DOHH2 (cell line): Measurements from ENCODE around the gene MGLL.

Experiments
- EZH2phosphoT487 ChIP-seq: fragments of 200-600 bp; sonication (generic); IDR thresholded peaks from 2 replicates; pipeline ENCODE4 v1.6.1; 2017; ENCODE audit warnings: borderline replicate concordance, mild to moderate bottlenecking, antibody characterized with exemption, low read length, moderate library complexity, mixed read lengths
- TF ChIP-seq, protein P1 (sequence below): fragments of 200-600 bp; sonication (generic); IDR thresholded peaks from one replicate; pipeline ENCODE4 v1.5.1; 2014; ENCODE audit warnings: antibody characterized with exemption, mild to moderate bottlenecking, low read depth, low read length; ENCODE audit not compliant: poor library complexity, severe bottlenecking

DNA sequence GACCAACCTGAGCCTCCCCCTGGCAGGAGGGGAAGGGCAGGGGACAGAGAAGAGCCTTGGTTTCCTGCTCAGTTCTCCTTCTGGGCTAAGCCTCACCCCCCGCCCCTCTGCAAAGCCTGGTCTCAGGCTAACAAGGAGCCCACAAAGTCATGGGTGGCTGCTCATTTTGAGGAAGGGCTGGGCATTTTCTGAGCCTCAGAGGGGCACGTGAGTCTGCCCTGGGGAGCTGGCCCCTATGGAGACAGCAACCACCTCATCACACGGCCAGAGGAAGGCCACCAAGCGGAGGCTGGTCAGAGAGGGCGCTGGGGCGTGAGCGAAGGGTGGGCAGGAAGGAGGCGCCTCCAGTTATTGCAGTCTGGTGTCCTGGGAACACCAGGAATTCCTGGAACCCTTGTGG lies 130.8 kb downstream of the MGLL start:
- TF ChIP-seq, protein P1, sequence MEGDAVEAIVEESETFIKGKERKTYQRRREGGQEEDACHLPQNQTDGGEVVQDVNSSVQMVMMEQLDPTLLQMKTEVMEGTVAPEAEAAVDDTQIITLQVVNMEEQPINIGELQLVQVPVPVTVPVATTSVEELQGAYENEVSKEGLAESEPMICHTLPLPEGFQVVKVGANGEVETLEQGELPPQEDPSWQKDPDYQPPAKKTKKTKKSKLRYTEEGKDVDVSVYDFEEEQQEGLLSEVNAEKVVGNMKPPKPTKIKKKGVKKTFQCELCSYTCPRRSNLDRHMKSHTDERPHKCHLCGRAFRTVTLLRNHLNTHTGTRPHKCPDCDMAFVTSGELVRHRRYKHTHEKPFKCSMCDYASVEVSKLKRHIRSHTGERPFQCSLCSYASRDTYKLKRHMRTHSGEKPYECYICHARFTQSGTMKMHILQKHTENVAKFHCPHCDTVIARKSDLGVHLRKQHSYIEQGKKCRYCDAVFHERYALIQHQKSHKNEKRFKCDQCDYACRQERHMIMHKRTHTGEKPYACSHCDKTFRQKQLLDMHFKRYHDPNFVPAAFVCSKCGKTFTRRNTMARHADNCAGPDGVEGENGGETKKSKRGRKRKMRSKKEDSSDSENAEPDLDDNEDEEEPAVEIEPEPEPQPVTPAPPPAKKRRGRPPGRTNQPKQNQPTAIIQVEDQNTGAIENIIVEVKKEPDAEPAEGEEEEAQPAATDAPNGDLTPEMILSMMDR, result no peak
- no peak for TF ChIP-seq EZH2phosphoT487
